Adrenal gland (tissue), 5 donors: ENCODE data around the gene KCNAB1.

Experiments used
- POLR2A ChIP-seq, 2 donors: fragments of 450-650 bp; IDR thresholded peaks; one replicate each; pipeline ENCODE4 v1.6.1; 2017; ENCODE audit warnings: antibody characterized with exemption in 2 of 2, mild to moderate bottlenecking in 2 of 2, moderate library complexity in 1 of 2
- TF ChIP-seq, protein P1 (sequence below), 6 experiments: fragments of 450-650 bp in 4 of 6; fragments of 200-600 bp in 2 of 6; sonication (generic) in 1 of 6; IDR thresholded peaks; 1 replicate in 5 of 6; 2 replicates in 1 of 6; pipeline versions ENCODE4 v1.5.1 to v1.8.0; 2016 to 2021; ENCODE audit warnings: antibody characterized with exemption in 6 of 6, mild to moderate bottlenecking in 2 of 6, moderate library complexity in 1 of 6
- donor health status: DM: no; HTN: no; CAD: no.

- TF ChIP-seq, protein P1, sequence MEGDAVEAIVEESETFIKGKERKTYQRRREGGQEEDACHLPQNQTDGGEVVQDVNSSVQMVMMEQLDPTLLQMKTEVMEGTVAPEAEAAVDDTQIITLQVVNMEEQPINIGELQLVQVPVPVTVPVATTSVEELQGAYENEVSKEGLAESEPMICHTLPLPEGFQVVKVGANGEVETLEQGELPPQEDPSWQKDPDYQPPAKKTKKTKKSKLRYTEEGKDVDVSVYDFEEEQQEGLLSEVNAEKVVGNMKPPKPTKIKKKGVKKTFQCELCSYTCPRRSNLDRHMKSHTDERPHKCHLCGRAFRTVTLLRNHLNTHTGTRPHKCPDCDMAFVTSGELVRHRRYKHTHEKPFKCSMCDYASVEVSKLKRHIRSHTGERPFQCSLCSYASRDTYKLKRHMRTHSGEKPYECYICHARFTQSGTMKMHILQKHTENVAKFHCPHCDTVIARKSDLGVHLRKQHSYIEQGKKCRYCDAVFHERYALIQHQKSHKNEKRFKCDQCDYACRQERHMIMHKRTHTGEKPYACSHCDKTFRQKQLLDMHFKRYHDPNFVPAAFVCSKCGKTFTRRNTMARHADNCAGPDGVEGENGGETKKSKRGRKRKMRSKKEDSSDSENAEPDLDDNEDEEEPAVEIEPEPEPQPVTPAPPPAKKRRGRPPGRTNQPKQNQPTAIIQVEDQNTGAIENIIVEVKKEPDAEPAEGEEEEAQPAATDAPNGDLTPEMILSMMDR (IDR thresholded peaks at IDR 0.05): no peak
- no peak for TF ChIP-seq POLR2A (IDR thresholded peaks at IDR 0.05)
Measured at GRCh38 chr3:156378871-156379270, 258.5 kb downstream of the KCNAB1 start.
